22Rv1 (cell line): ENCODE data around the gene SCRN3.

ENCODE experiments used
- CTCF ChIP-seq: fragments of 450-650 bp; IDR thresholded peaks from 2 replicates; pipeline ENCODE4 v1.5.1; 2017; ENCODE audit warnings: mild to moderate bottlenecking
- ZFX ChIP-seq: fragments of 450-650 bp; IDR thresholded peaks from 2 replicates; pipeline ENCODE4 v1.6.1; 2017; ENCODE audit warnings: antibody characterized with exemption, borderline replicate concordance

DNA sequence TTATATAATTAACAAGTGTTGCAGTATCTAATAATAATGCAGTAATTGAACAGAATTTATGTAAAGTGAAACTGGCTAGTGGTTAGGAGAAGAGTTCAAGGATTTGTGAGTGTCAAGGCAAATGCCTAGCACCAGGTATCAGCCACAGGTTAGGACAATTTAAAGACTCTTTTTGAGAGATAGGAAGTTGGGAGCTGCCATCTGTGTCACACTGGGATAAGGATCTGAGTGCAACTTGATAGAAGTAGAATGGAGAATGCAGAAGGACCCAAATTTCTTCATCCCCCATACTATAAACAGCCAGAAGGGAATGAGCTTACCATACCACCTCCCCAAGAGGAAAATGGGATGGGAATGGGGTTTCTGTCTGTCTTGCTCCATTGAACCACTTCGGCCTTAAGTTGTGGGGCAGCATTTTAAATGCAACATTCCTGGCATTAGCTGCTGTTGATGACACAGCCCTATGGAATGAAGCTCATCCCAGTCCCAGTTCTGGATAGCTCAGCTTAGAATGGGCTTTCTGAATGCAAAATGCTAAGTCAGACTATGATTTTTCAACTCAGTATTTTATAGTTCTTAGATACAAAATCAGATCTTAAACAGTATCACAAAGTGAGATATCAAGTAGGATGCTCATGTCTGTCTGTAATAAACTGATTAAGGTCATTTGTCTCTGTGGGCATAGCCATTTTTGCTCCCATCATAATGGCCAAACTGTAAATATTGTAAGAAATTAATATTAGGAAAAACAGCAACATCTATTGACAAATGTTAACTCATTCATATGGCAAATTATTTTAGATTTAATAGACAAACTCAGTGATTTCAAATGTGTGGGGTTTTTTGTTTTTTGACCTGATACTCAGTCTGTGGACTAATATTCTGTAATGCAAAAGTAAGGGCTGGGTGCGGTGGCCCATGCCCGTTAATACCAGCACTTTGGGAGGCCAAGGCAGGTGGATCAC is 47.3 kb downstream of the SCRN3 start:
- TF ChIP-seq CTCF = no peak
- TF ChIP-seq ZFX = no peak
